IgD-negative memory B cell (primary cell): ENCODE data around the gene UBAC2. TPM values are rescaled to one million over a fixed set of nuclear protein-coding genes. Genes with fewer than 3 reads are reported as not detected.

Experiments
- H3K27ac Mint-ChIP-seq, 3 donors: one replicate each; pipeline ENCODE4 v1.8.0; 2020 to 2022; ENCODE audit warnings: mild to moderate bottlenecking in 3 of 3, mixed read lengths in 3 of 3, moderate library complexity in 1 of 3
- H3K27me3 Mint-ChIP-seq: one replicate; pipeline ENCODE4 v1.8.0; 2021; ENCODE audit warnings: mixed read lengths
- H3K36me3 Mint-ChIP-seq: one replicate; pipeline ENCODE4 v1.8.0; 2020; ENCODE audit warnings: mild to moderate bottlenecking, mixed read lengths
- H3K4me1 Mint-ChIP-seq, 3 donors: one replicate each; pipeline ENCODE4 v1.8.0; 2020 to 2022; ENCODE audit warnings: mixed read lengths in 3 of 3, mild to moderate bottlenecking in 1 of 3
- H3K4me3 Mint-ChIP-seq, 4 donors: one replicate each; pipeline ENCODE4 v1.8.0; 2020 to 2022; ENCODE audit warnings: mild to moderate bottlenecking in 4 of 4, mixed read lengths in 4 of 4, moderate library complexity in 3 of 4
- H3K9me3 Mint-ChIP-seq, 3 donors: one replicate each; pipeline ENCODE4 v1.8.0; 2020 to 2021; ENCODE audit warnings: mixed read lengths in 3 of 3, mild to moderate bottlenecking in 1 of 3
- polyA plus RNA-seq: library from polyadenylated mRNA; unstranded; fragments of 300-500 nt; fragmentation: Illumina TruSeq; gene quantifications from one replicate; pipeline ENCODE4 v1.2.3, GENCODE V29; 2021

The UBAC2 gene
- polyA plus RNA-seq = 88.0 TPM

GRCh38 chr13:99200432-99201167 lies at the start of gene UBAC2:
TSS of gene UBAC2 (plus strand) at chr13:99200854. CDS start at chr13:99200909, 55 bp downstream.
- Mint-ChIP-seq H3K27ac (peak within 1 kb of the TSS; percentile 75 to 96 (median 82)), H3K36me3 (peaks cover 3% of the 10 kb centered on the region), H3K9me3 (peaks cover 0 to 2% (median 0%) of the 10 kb centered on the region in 3 donors), H3K4me1 (peaks cover 34 to 51% (median 51%) of the 10 kb centered on the region in 3 donors), H3K4me3 (peak within 1 kb of the TSS; percentile 88 to 98 (median 95)), H3K27me3 (peaks cover 3% of the 10 kb centered on the region)

GRCh38 chr13:99151516-99151915 lies 49.1 kb upstream of the UBAC2 start:
- no peaks in the 10 kb centered on the region for H3K36me3 Mint-ChIP-seq
- peaks cover 0 to 6% (median 0%) of the 10 kb centered on the region in 3 donors for H3K4me1 Mint-ChIP-seq
- peaks cover 8% of the 10 kb centered on the region for H3K27me3 Mint-ChIP-seq
- no peak overlapping the region for H3K4me3 Mint-ChIP-seq
- no peak overlapping the region for H3K27ac Mint-ChIP-seq
- peaks cover 0 to 2% (median 0%) of the 10 kb centered on the region in 3 donors for H3K9me3 Mint-ChIP-seq

GRCh38 chr13:99153219-99153618 lies 47.4 kb upstream of the UBAC2 start:
- Mint-ChIP-seq H3K27me3 (peaks cover 6% of the 10 kb centered on the region), H3K9me3 (peaks cover 0 to 2% (median 0%) of the 10 kb centered on the region in 3 donors), H3K27ac (no peak overlapping the region)

GRCh38 chr13:99154064-99154463 lies 46.6 kb upstream of the UBAC2 start:
- H3K36me3 Mint-ChIP-seq = peaks cover 2% of the 10 kb centered on the region
- H3K4me3 Mint-ChIP-seq = no peak overlapping the region
- no peaks in the 10 kb centered on the region for H3K4me1 Mint-ChIP-seq
- H3K27ac Mint-ChIP-seq = no peak overlapping the region
- H3K9me3 Mint-ChIP-seq = peaks cover 0 to 2% (median 0%) of the 10 kb centered on the region in 3 donors
- peaks cover 6% of the 10 kb centered on the region for H3K27me3 Mint-ChIP-seq

More at GRCh38 chr13:99153219-99153618, 47.4 kb upstream of the UBAC2 start:
- H3K4me1 Mint-ChIP-seq = no peaks in the 10 kb centered on the region
- no peak overlapping the region for H3K4me3 Mint-ChIP-seq
- H3K36me3 Mint-ChIP-seq = no peaks in the 10 kb centered on the region

- Mint-ChIP-seq H3K27ac (no peak overlapping the region), H3K9me3 (no peaks in the 10 kb centered on the region), H3K27me3 (peaks cover 4% of the 10 kb centered on the region), H3K36me3 (peaks cover 2% of the 10 kb centered on the region), H3K4me1 (no peaks in the 10 kb centered on the region), H3K4me3 (no peak overlapping the region)
Measured at GRCh38 chr13:99155821-99156220, 44.8 kb upstream of the UBAC2 start.

- Mint-ChIP-seq H3K4me3 (no peak overlapping the region), H3K27me3 (peaks cover 4% of the 10 kb centered on the region), H3K4me1 (no peaks in the 10 kb centered on the region), H3K27ac (no peak overlapping the region), H3K36me3 (peaks cover 2% of the 10 kb centered on the region), H3K9me3 (no peaks in the 10 kb centered on the region)
Measured at GRCh38 chr13:99157046-99157445, 43.6 kb upstream of the UBAC2 start.

- Mint-ChIP-seq H3K4me1 (no peaks in the 10 kb centered on the region), H3K36me3 (peaks cover 2% of the 10 kb centered on the region), H3K9me3 (no peaks in the 10 kb centered on the region)
Measured at GRCh38 chr13:99158846-99159245, 41.8 kb upstream of the UBAC2 start.

GRCh38 chr13:99159331-99160061 lies 41.2 kb upstream of the UBAC2 start:
- peaks cover 2% of the 10 kb centered on the region for H3K36me3 Mint-ChIP-seq
- peaks cover 4% of the 10 kb centered on the region for H3K27me3 Mint-ChIP-seq
- no peak overlapping the region for H3K27ac Mint-ChIP-seq
- no peak overlapping the region for H3K4me3 Mint-ChIP-seq
- no peaks in the 10 kb centered on the region for H3K9me3 Mint-ChIP-seq
- H3K4me1 Mint-ChIP-seq = no peaks in the 10 kb centered on the region

More at GRCh38 chr13:99158846-99159245, 41.8 kb upstream of the UBAC2 start:
- H3K27me3 Mint-ChIP-seq = peaks cover 4% of the 10 kb centered on the region
- no peak overlapping the region for H3K27ac Mint-ChIP-seq
- no peak overlapping the region for H3K4me3 Mint-ChIP-seq

GRCh38 chr13:99160415-99160814 lies 40.2 kb upstream of the UBAC2 start:
- Mint-ChIP-seq H3K9me3 (no peaks in the 10 kb centered on the region), H3K36me3 (peaks cover 2% of the 10 kb centered on the region), H3K27me3 (peaks cover 4% of the 10 kb centered on the region), H3K27ac (no peak overlapping the region), H3K4me1 (no peaks in the 10 kb centered on the region), H3K4me3 (no peak overlapping the region)

GRCh38 chr13:99161512-99161911 lies 39.1 kb upstream of the UBAC2 start:
- H3K36me3 Mint-ChIP-seq = peaks cover 2% of the 10 kb centered on the region
- H3K9me3 Mint-ChIP-seq = no peaks in the 10 kb centered on the region
- H3K27ac Mint-ChIP-seq = no peak overlapping the region
- no peak overlapping the region for H3K4me3 Mint-ChIP-seq
- H3K27me3 Mint-ChIP-seq = peaks cover 4% of the 10 kb centered on the region
- H3K4me1 Mint-ChIP-seq = peaks cover 0 to 5% (median 0%) of the 10 kb centered on the region in 3 donors

- H3K4me1 Mint-ChIP-seq = peaks cover 0 to 5% (median 0%) of the 10 kb centered on the region in 3 donors
- H3K4me3 Mint-ChIP-seq = no peak overlapping the region
- H3K27ac Mint-ChIP-seq = no peak overlapping the region
- no peaks in the 10 kb centered on the region for H3K9me3 Mint-ChIP-seq
- peaks cover 2% of the 10 kb centered on the region for H3K36me3 Mint-ChIP-seq
- H3K27me3 Mint-ChIP-seq = peaks cover 4% of the 10 kb centered on the region
Measured at GRCh38 chr13:99162567-99163361, 37.9 kb upstream of the UBAC2 start.

GRCh38 chr13:99164226-99164625 lies 36.4 kb upstream of the UBAC2 start:
- Mint-ChIP-seq H3K36me3 (no peaks in the 10 kb centered on the region), H3K9me3 (no peaks in the 10 kb centered on the region)

GRCh38 chr13:99165753-99166587 lies 34.7 kb upstream of the UBAC2 start:
- no peaks in the 10 kb centered on the region for H3K9me3 Mint-ChIP-seq

More at GRCh38 chr13:99164226-99164625, 36.4 kb upstream of the UBAC2 start:
- H3K4me1 Mint-ChIP-seq = peaks cover 0 to 5% (median 0%) of the 10 kb centered on the region in 3 donors
- no peak overlapping the region for H3K4me3 Mint-ChIP-seq
- no peak overlapping the region for H3K27ac Mint-ChIP-seq
- H3K27me3 Mint-ChIP-seq = peaks cover 2% of the 10 kb centered on the region

GRCh38 chr13:99172951-99173350 lies 27.7 kb upstream of the UBAC2 start:
- H3K9me3 Mint-ChIP-seq = no peaks in the 10 kb centered on the region
- no peaks in the 10 kb centered on the region for H3K27me3 Mint-ChIP-seq
- no peak overlapping the region for H3K4me3 Mint-ChIP-seq
- H3K36me3 Mint-ChIP-seq = no peaks in the 10 kb centered on the region
- H3K4me1 Mint-ChIP-seq = peaks cover 9 to 10% (median 9%) of the 10 kb centered on the region in 3 donors
- no peak overlapping the region for H3K27ac Mint-ChIP-seq

More at GRCh38 chr13:99165753-99166587, 34.7 kb upstream of the UBAC2 start:
- Mint-ChIP-seq H3K4me1 (peaks cover 0 to 5% (median 0%) of the 10 kb centered on the region in 3 donors), H3K27ac (no peak overlapping the region), H3K36me3 (no peaks in the 10 kb centered on the region), H3K4me3 (no peak overlapping the region), H3K27me3 (no peaks in the 10 kb centered on the region)
